GM12801 (cell line): Measurements from ENCODE around the gene DHX40.

Experiments
- TF ChIP-seq, protein P1 (sequence below): IDR thresholded peaks from one replicate; pipeline ENCODE4 v1.5.1; 2011; ENCODE audit warnings: control low read depth; ENCODE audit not compliant: insufficient read length; ENCODE audit errors: extremely low read depth

DHX40 gene

GRCh38 chr17:59527325-59527917, 38.0 kb upstream of the DHX40 start:
- TF ChIP-seq, protein P1, sequence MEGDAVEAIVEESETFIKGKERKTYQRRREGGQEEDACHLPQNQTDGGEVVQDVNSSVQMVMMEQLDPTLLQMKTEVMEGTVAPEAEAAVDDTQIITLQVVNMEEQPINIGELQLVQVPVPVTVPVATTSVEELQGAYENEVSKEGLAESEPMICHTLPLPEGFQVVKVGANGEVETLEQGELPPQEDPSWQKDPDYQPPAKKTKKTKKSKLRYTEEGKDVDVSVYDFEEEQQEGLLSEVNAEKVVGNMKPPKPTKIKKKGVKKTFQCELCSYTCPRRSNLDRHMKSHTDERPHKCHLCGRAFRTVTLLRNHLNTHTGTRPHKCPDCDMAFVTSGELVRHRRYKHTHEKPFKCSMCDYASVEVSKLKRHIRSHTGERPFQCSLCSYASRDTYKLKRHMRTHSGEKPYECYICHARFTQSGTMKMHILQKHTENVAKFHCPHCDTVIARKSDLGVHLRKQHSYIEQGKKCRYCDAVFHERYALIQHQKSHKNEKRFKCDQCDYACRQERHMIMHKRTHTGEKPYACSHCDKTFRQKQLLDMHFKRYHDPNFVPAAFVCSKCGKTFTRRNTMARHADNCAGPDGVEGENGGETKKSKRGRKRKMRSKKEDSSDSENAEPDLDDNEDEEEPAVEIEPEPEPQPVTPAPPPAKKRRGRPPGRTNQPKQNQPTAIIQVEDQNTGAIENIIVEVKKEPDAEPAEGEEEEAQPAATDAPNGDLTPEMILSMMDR: no peak

- TF ChIP-seq, protein P1: no peak
These were observed 37.5 kb upstream of the DHX40 start for GRCh38 chr17:59527931-59528330.

GRCh38 chr17:59530531-59530930, 34.9 kb upstream of the DHX40 start:
- TF ChIP-seq, protein P1: no peak

DNA sequence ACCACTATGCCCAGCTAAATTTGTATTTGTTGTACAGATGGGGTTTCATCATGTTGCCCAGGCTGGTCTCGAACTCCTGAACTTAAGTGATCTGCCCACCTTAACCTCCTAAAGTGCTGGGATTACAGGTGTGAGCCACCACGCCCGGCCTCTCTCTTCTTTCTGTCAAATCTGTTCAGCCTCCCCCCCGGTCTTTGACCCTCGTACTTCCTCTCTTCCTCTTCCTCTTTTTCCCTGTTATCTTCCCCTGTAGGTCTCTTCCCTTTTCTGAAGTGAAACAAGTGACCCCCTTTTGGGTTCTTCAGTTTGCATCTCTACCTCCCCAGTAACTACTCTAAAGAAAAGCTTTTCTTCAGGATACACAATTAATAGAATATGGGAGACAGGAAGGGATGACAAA, 31.7 kb upstream of the DHX40 start:
- TF ChIP-seq, protein P1: no peak

- TF ChIP-seq, protein P1: no peak
These were observed 30.8 kb upstream of the DHX40 start for GRCh38 chr17:59534583-59534982.

GRCh38 chr17:59538195-59538909, 27.1 kb upstream of the DHX40 start:
- TF ChIP-seq, protein P1: no peak

DNA sequence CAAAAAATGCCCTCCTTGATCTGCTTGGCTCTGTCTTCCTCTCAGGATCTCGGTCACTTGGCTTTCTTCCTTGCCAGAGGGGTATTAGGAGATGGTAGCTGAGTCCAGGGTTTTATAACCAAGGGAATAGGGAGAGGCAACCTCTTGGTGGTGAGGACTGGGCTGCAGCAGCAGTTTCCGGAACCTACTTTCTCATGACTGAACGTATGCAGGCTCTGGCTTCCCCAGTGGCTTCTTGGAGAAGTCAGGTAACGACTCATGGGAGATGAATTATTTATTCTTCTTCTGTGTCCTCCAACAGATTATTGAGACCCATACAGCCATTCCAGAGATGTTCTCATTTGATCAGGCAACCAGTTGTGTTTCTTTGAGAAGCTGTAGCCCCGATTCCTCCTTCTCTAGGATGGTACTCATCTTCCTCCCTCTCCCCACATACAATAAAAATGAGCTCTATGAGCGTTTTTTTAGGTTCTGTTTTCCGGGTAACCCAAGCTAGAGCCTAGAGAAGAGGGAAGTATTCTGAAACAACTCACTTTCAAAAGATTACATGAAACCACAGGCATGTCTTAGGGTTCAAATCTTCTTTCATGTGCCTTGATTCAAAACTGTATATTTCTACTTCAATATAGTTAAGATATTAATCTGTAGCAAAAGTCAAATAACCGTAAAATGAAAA, 22.3 kb upstream of the DHX40 start:
- TF ChIP-seq, protein P1: no peak
